ENCODE results near the gene BMERB1.

Gene BMERB1

GRCh38 chr16:15518381-15519351, 84.3 kb downstream of the BMERB1 start:
- TF ChIP-seq CTCF (IDR thresholded peaks at IDR 0.05), result no peak

GRCh38 chr16:15519790-15520189, 85.4 kb downstream of the BMERB1 start:
- TF ChIP-seq CTCF (IDR thresholded peaks at IDR 0.05), result no peak

- no peak for TF ChIP-seq CTCF (IDR thresholded peaks at IDR 0.05)
These were observed 87.0 kb downstream of the BMERB1 start for GRCh38 chr16:15521390-15521757.

GRCh38 chr16:15521758-15522509, 87.5 kb downstream of the BMERB1 start:
- no peak for TF ChIP-seq CTCF (IDR thresholded peaks at IDR 0.05)

- TF ChIP-seq CTCF (IDR thresholded peaks at IDR 0.05), result no peak
These were observed 88.7 kb downstream of the BMERB1 start for GRCh38 chr16:15523092-15523541.

GRCh38 chr16:15523939-15524338, 89.6 kb downstream of the BMERB1 start:
- TF ChIP-seq CTCF (IDR thresholded peaks at IDR 0.05), result no peak

- TF ChIP-seq CTCF (IDR thresholded peaks at IDR 0.05), result no peak
These were observed 90.6 kb downstream of the BMERB1 start for GRCh38 chr16:15524966-15525365.
